Upper lobe of left lung (tissue), 4 donors: ENCODE measurements around the gene XPNPEP3.
A peak's percentile ranks its signal among the peaks of the same experiment; 100 is the strongest.

Source experiments
- POLR2AphosphoS5 ChIP-seq, 2 donors: sonication (generic); formaldehyde crosslinking; IDR thresholded peaks; one replicate each; pipeline ENCODE4 v1.5.1; 2017; ENCODE audit warnings: antibody characterized with exemption in 2 of 2
- TF ChIP-seq, protein P1 (sequence below), 6 experiments: fragments of 450-650 bp in 4 of 6; fragments of 200-600 bp in 2 of 6; sonication (generic) in 2 of 6; IDR thresholded peaks; one replicate each; pipeline ENCODE4 v1.5.1; 2016 to 2019; ENCODE audit warnings: antibody characterized with exemption in 6 of 6

- TF ChIP-seq POLR2AphosphoS5 (IDR thresholded peaks at IDR 0.05) = no peak
- TF ChIP-seq, protein P1, sequence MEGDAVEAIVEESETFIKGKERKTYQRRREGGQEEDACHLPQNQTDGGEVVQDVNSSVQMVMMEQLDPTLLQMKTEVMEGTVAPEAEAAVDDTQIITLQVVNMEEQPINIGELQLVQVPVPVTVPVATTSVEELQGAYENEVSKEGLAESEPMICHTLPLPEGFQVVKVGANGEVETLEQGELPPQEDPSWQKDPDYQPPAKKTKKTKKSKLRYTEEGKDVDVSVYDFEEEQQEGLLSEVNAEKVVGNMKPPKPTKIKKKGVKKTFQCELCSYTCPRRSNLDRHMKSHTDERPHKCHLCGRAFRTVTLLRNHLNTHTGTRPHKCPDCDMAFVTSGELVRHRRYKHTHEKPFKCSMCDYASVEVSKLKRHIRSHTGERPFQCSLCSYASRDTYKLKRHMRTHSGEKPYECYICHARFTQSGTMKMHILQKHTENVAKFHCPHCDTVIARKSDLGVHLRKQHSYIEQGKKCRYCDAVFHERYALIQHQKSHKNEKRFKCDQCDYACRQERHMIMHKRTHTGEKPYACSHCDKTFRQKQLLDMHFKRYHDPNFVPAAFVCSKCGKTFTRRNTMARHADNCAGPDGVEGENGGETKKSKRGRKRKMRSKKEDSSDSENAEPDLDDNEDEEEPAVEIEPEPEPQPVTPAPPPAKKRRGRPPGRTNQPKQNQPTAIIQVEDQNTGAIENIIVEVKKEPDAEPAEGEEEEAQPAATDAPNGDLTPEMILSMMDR (IDR thresholded peaks at IDR 0.05) = peak in 2 of 6 experiments; percentile 28 to 32
These were observed 42.0 kb downstream of the XPNPEP3 start for GRCh38 chr22:40898850-40899357.
